H1 (cell line): ENCODE data around the gene CD84. TPM values are rescaled to one million over a fixed set of nuclear protein-coding genes. Genes with fewer than 3 reads are reported as not detected.

Source experiments
- CTCF ChIA-PET: fragments of 300-600 bp; sonication (Branson Sonifier 250); formaldehyde crosslinking; loops from one replicate; lab custom pipeline; 2021; ENCODE audit not compliant: partially characterized antibody; lab: Charles Lee
- POLR2A ChIA-PET: fragments of 300-600 bp; sonication (Branson Sonifier 250); formaldehyde crosslinking; loops from one replicate; lab custom pipeline; 2021; ENCODE audit warnings: inconsistent platforms; ENCODE audit not compliant: partially characterized antibody; lab: Charles Lee
- DNase-seq, 2 experiments: peaks; one replicate each; pipeline versions ENCODE4 v3.0.0 to v3.0.0-alpha.2; 2010 to 2022; ENCODE audit warnings: low spot score in 2 of 2, low read depth in 1 of 2, mixed read lengths in 1 of 2
- FAIRE-seq: peaks from 2 replicates; lab custom pipeline; 2011; peaks lifted over from hg19 to GRCh38; lab: Jason Lieb, UNC
- H2AFZ ChIP-seq: 2 replicates; pipeline ENCODE4 v1.8.1; 2012; ENCODE audit warnings: low read length, inconsistent platforms
- H2AK5ac ChIP-seq: 2 replicates; pipeline ENCODE4 v1.6.1; 2013; ENCODE audit warnings: low read depth, low read length
- H2BK120ac ChIP-seq: replicated peaks from 2 replicates; pipeline ENCODE3; 2013; ENCODE audit warnings: low read depth, low read length, inconsistent platforms
- H2BK12ac ChIP-seq: 2 replicates; pipeline ENCODE4 v1.6.1; 2013; ENCODE audit warnings: low read depth, low read length
- H2BK15ac ChIP-seq: 2 replicates; pipeline ENCODE4 v1.6.1; 2013; ENCODE audit warnings: low read length
- H2BK20ac ChIP-seq: 2 replicates; pipeline ENCODE4 v1.6.1; 2013; ENCODE audit warnings: low read length
- H2BK5ac ChIP-seq: 2 replicates; pipeline ENCODE4 v1.6.1; 2013; ENCODE audit warnings: low read depth, low read length
- H3K14ac ChIP-seq: 2 replicates; pipeline ENCODE4 v1.6.1; 2013; ENCODE audit warnings: inconsistent platforms; ENCODE audit not compliant: insufficient read length
- H3K18ac ChIP-seq: 2 replicates; pipeline ENCODE4 v1.6.1; 2013; ENCODE audit warnings: low read length; ENCODE audit errors: extremely low read depth
- H3K23ac ChIP-seq: 2 replicates; pipeline ENCODE4 v1.6.1; 2013; ENCODE audit warnings: inconsistent platforms; ENCODE audit not compliant: insufficient read length
- H3K23me2 ChIP-seq: 2 replicates; pipeline ENCODE4 v1.6.1; 2013; ENCODE audit warnings: low read depth, low read length
- H3K27ac ChIP-seq: 2 replicates; pipeline ENCODE4 v1.6.1; 2011; ENCODE audit warnings: low read depth, low read length, inconsistent platforms
- H3K27me3 ChIP-seq, 4 experiments: replicated peaks in 1 of 4; 1 replicate in 1 of 4; 2 replicates in 3 of 4; pipeline versions ENCODE4 v1.6.1 to v1.8.1; 2011 to 2013; ENCODE audit warnings: low read length in 3 of 4, mild to moderate bottlenecking in 3 of 4, inconsistent platforms in 2 of 4, mixed read lengths in 2 of 4, moderate library complexity in 1 of 4; ENCODE audit not compliant: control insufficient read depth in 3 of 4, insufficient read depth in 3 of 4; ENCODE audit errors: extremely low read depth in 1 of 4
- H3K36me3 ChIP-seq, 4 experiments: 2 replicates each; pipeline versions ENCODE4 v1.6.1 to v1.8.1; 2011 to 2013; ENCODE audit warnings: mild to moderate bottlenecking in 4 of 4, low read length in 3 of 4, moderate library complexity in 2 of 4, control low read depth in 1 of 4, inconsistent platforms in 1 of 4; ENCODE audit not compliant: insufficient read depth in 4 of 4, control insufficient read depth in 2 of 4
- H3K4ac ChIP-seq: replicated peaks from 2 replicates; pipeline ENCODE3; 2013; ENCODE audit warnings: low read length, low read depth, mixed read lengths, inconsistent platforms; ENCODE audit not compliant: insufficient read length
- H3K4me1 ChIP-seq, 4 experiments: replicated peaks in 1 of 4; 1 replicate in 1 of 4; 2 replicates in 3 of 4; pipeline versions ENCODE4 v1.6.1 to v1.8.1; 2011 to 2013; ENCODE audit warnings: low read length in 3 of 4, inconsistent platforms in 2 of 4, mixed read lengths in 1 of 4; ENCODE audit not compliant: insufficient read depth in 4 of 4, control insufficient read depth in 3 of 4
- H3K4me2 ChIP-seq, 2 experiments: 2 replicates each; pipeline versions ENCODE4 v1.6.1 to v1.8.1; 2011 to 2013; ENCODE audit warnings: low read depth in 2 of 2, low read length in 2 of 2, control low read depth in 1 of 2, inconsistent platforms in 1 of 2, mild to moderate bottlenecking in 1 of 2; ENCODE audit not compliant: insufficient read depth in 1 of 2
- H3K4me3 ChIP-seq, 4 experiments: fragments of 200-600, 300-600 bp in 1 of 4; sonication (generic), shearing (Covaris generic), sonication (Bioruptor Twin) in 1 of 4; 2 replicates each; pipeline versions ENCODE4 v1.5.1 to v1.8.1; 2011 to 2016; ENCODE audit warnings: low read length in 4 of 4, low read depth in 3 of 4, control low read depth in 2 of 4, inconsistent platforms in 2 of 4, mild to moderate bottlenecking in 2 of 4, mixed read lengths in 1 of 4, moderate library complexity in 1 of 4; ENCODE audit not compliant: insufficient read depth in 2 of 4; ENCODE audit errors: extremely low read depth in 1 of 4
- H3K56ac ChIP-seq: replicated peaks from 2 replicates; pipeline ENCODE3; 2013; ENCODE audit warnings: low read depth, mild to moderate bottlenecking, mixed read lengths, low read length, inconsistent platforms; ENCODE audit not compliant: insufficient read length
- H3K79me1 ChIP-seq: 2 replicates; pipeline ENCODE4 v1.6.1; 2013; ENCODE audit warnings: low read depth, low read length, control low read depth
- H3K79me2 ChIP-seq, 2 experiments: 2 replicates each; pipeline versions ENCODE4 v1.6.1 to v1.8.1; 2012 to 2013; ENCODE audit warnings: low read length in 2 of 2, mild to moderate bottlenecking in 2 of 2, inconsistent platforms in 1 of 2; ENCODE audit not compliant: insufficient read depth in 2 of 2, control insufficient read depth in 1 of 2
- H3K9ac ChIP-seq, 4 experiments: replicated peaks in 1 of 4; 1 replicate in 1 of 4; 2 replicates in 3 of 4; pipeline versions ENCODE4 v1.6.1 to v1.8.1; 2011 to 2013; ENCODE audit warnings: low read depth in 3 of 4, low read length in 3 of 4, control low read depth in 2 of 4, mild to moderate bottlenecking in 2 of 4, moderate library complexity in 2 of 4, inconsistent platforms in 1 of 4; ENCODE audit errors: extremely low read depth in 1 of 4
- H3K9me3 ChIP-seq, 2 experiments: 2 replicates each; pipeline versions ENCODE4 v1.6.1 to v1.8.1; 2012 to 2013; ENCODE audit warnings: mild to moderate bottlenecking in 2 of 2, moderate library complexity in 2 of 2, control low read depth in 1 of 2, inconsistent platforms in 1 of 2, low read depth in 1 of 2, low read length in 1 of 2, mixed read lengths in 1 of 2; ENCODE audit not compliant: insufficient read depth in 2 of 2
- H4K20me1 ChIP-seq, 2 experiments: replicated peaks in 1 of 2; 2 replicates each; pipeline versions ENCODE3 to v1.8.1; 2011 to 2013; ENCODE audit warnings: inconsistent platforms in 2 of 2, low read length in 2 of 2, mild to moderate bottlenecking in 1 of 2; ENCODE audit not compliant: insufficient read depth in 2 of 2, control insufficient read depth in 1 of 2
- H4K5ac ChIP-seq: 2 replicates; pipeline ENCODE4 v1.6.1; 2013; ENCODE audit warnings: low read length, low read depth, mixed read lengths, inconsistent platforms; ENCODE audit not compliant: insufficient read length
- H4K8ac ChIP-seq: 2 replicates; pipeline ENCODE4 v1.8.0; 2013; ENCODE audit warnings: mild to moderate bottlenecking, moderate library complexity, low read length, inconsistent platforms; ENCODE audit not compliant: insufficient read depth; ENCODE audit errors: extremely low read depth
- H4K91ac ChIP-seq: replicated peaks from 2 replicates; pipeline ENCODE3; 2013; ENCODE audit warnings: low read length, mixed read lengths, inconsistent platforms; ENCODE audit not compliant: insufficient read length
- ATF3 ChIP-seq: IDR thresholded peaks from 2 replicates; pipeline ENCODE4 v1.6.1; 2011; ENCODE audit warnings: low read depth, mild to moderate bottlenecking, low read length; ENCODE audit not compliant: insufficient read depth
- BACH1 ChIP-seq: IDR thresholded peaks from 2 replicates; pipeline ENCODE4 v1.6.1; 2012; ENCODE audit warnings: low read length, improper control_type of control experiment
- CHD2 ChIP-seq: IDR thresholded peaks from 2 replicates; pipeline ENCODE4 v1.6.1; 2012; ENCODE audit warnings: low read length, improper control_type of control experiment
- CTBP2 ChIP-seq: IDR thresholded peaks from 2 replicates; pipeline ENCODE4 v1.7.0; 2011; ENCODE audit warnings: borderline replicate concordance, mild to moderate bottlenecking, moderate library complexity, mixed read lengths, low read length; ENCODE audit not compliant: insufficient read depth, insufficient read length
- GTF2F1 ChIP-seq: IDR thresholded peaks from 2 replicates; pipeline ENCODE4 v1.6.1; 2012; ENCODE audit warnings: low read depth, low read length, improper control_type of control experiment, borderline replicate concordance
- HDAC2 ChIP-seq, 2 experiments: fragments of 300-600 bp in 1 of 2; sonication (generic) in 1 of 2; IDR thresholded peaks; 2 replicates each; pipeline ENCODE4 v1.6.1; 2011 to 2012; ENCODE audit warnings: low read depth in 2 of 2, low read length in 2 of 2, mild to moderate bottlenecking in 2 of 2, moderate library complexity in 2 of 2, borderline replicate concordance in 1 of 2, inconsistent platforms in 1 of 2
- KDM1A ChIP-seq: fragments of 200-600, 300-600 bp; sonication (generic); IDR thresholded peaks from 2 replicates; pipeline ENCODE4 v1.7.1; 2016; ENCODE audit warnings: mild to moderate bottlenecking, low read length, borderline replicate concordance
- POLR2AphosphoS5 ChIP-seq: IDR thresholded peaks from 2 replicates; pipeline ENCODE4 v1.6.1; 2011; ENCODE audit warnings: low read depth, low read length
- POU5F1 ChIP-seq: IDR thresholded peaks from 2 replicates; pipeline ENCODE4 v1.6.1; 2011; ENCODE audit warnings: low read depth, mild to moderate bottlenecking, low read length, moderate library complexity
- RAD21 ChIP-seq, 2 experiments: IDR thresholded peaks in 1 of 2; conservative IDR thresholded peaks in 1 of 2; 2 replicates each; pipeline ENCODE4 v1.6.1; 2011; ENCODE audit warnings: low read depth in 2 of 2, low read length in 2 of 2, improper control_type of control experiment in 1 of 2, inconsistent platforms in 1 of 2, mild to moderate bottlenecking in 1 of 2, moderate library complexity in 1 of 2
- RNF2 ChIP-seq: fragments of 200-900, 300-1000 bp; sonication (generic); IDR thresholded peaks from 2 replicates; pipeline ENCODE4 v1.7.1; 2016; ENCODE audit warnings: borderline replicate concordance, low read depth, mild to moderate bottlenecking, antibody characterized with exemption, low read length; ENCODE audit not compliant: poor library complexity, severe bottlenecking; ENCODE audit errors: missing control alignments
- WGBS, 2 experiments: shearing (Covaris generic) in 1 of 2; methylation state at CpG; one replicate each; pipeline versions ENCODE4 v1.1.6 to v1.1.7; 2013 to 2015; ENCODE audit warnings: low lambda C conversion rate in 2 of 2, mixed read lengths in 2 of 2, inconsistent platforms in 1 of 2, low coverage in 1 of 2, missing lambda C conversion rate in 1 of 2; ENCODE audit not compliant: insufficient replicate concordance in 2 of 2, insufficient coverage in 1 of 2, insufficient read length in 1 of 2; ENCODE audit errors: extremely low coverage in 1 of 2, missing lambda C conversion rate in 1 of 2; 5-methylcytosine and 5-hydroxymethylcytosine counted together
- polyA plus RNA-seq, 7 experiments: library from polyadenylated mRNA; depleted of rRNA in 3 of 7; stranded (reverse) in 5 of 7; unstranded in 2 of 7; fragments of >200 nt in 5 of 7; fragments of 200-250 nt in 2 of 7; gene quantifications; 1 replicate in 5 of 7; 2 replicates in 1 of 7; 4 replicates in 1 of 7; pipeline versions ENCODE4 v1.2.1 to v1.2.3, GENCODE V29; 2011 to 2013; ENCODE audit warnings: missing spikeins in 2 of 7, mixed read lengths in 2 of 7
- total RNA-seq: library from RNA; stranded (reverse); fragmentation: NEBNext Ultra II Directional; extraction: Animal tissue kit (Norgen Biotek cat#: 25700); gene quantifications from 2 replicates; pipeline ENCODE4 v1.2.1, GENCODE V29; 2021

Gene CD84
- total and polyA plus RNA-seq, 2 of the 8 experiments (the other 6 are each of a cell fraction or from before 2014, with no cell fraction given): not detected

GRCh38 chr1:160622501-160623226 is 43.4 kb upstream of the CD84 start:
- H2BK15ac ChIP-seq: no peak overlapping the region
- H3K9ac ChIP-seq: no peak overlapping the region
- no peaks in the 10 kb centered on the region; the same call in 1 of the 2 replicates for H3K23me2 ChIP-seq
- no peaks in the 10 kb centered on the region for H3K36me3 ChIP-seq
- H3K56ac ChIP-seq: no peak overlapping the region
- H4K20me1 ChIP-seq: no peaks in the 10 kb centered on the region
- no peak overlapping the region for H2BK5ac ChIP-seq
- no peak overlapping the region for H3K4ac ChIP-seq
- no peak overlapping the region for H2BK12ac ChIP-seq
- ChIA-PET POLR2A (no interaction called here), CTCF (interaction anchor here (1.1 to 2.7 kb wide), 3 partner anchors 12 to 18 kb away, joined by 4 to 9 read pairs (median 4); no protein-coding TSS in a partner anchor)
- H2BK20ac ChIP-seq: no peak overlapping the region
- no peak overlapping the region for H2AK5ac ChIP-seq
- DNase-seq (no peak), FAIRE-seq (no peak)
- no peaks in the 10 kb centered on the region for H3K79me2 ChIP-seq
- H3K23ac ChIP-seq: no peak overlapping the region
- H3K4me3 ChIP-seq: no peak overlapping the region
- no peak overlapping the region for H2AFZ ChIP-seq
- H2BK120ac ChIP-seq: no peak overlapping the region
- WGBS, 2 experiments: 88% methylated on average over 5 of the region's 5 CpGs; no CpG with 5 or more reads in 1 of the 2 experiments
- H3K18ac ChIP-seq: no peak overlapping the region
- no peak overlapping the region for H4K91ac ChIP-seq
- no peaks in the 10 kb centered on the region for H3K9me3 ChIP-seq
- H3K4me1 ChIP-seq: no peaks in the 10 kb centered on the region; a peak in 1 of 7 replicates
- H3K14ac ChIP-seq: no peak overlapping the region
- no peaks in the 10 kb centered on the region for H3K27me3 ChIP-seq
- no peak overlapping the region for H3K27ac ChIP-seq
- no peak overlapping the region for H4K5ac ChIP-seq
- no peaks in the 10 kb centered on the region for H3K79me1 ChIP-seq
- no peak overlapping the region for H3K4me2 ChIP-seq
- H4K8ac ChIP-seq: no peak overlapping the region
- TF ChIP-seq BACH1: no peak
- TF ChIP-seq GTF2F1: no peak
- TF ChIP-seq CHD2: no peak
- no peak for TF ChIP-seq ATF3
- TF ChIP-seq POLR2AphosphoS5: no peak
- no peak for TF ChIP-seq CTBP2
- TF ChIP-seq KDM1A: no peak
- TF ChIP-seq POU5F1: no peak
- TF ChIP-seq RAD21 (IDR thresholded peaks at IDR 0.05 in 1 of 2, conservative IDR thresholded peaks at IDR 0.05 in 1 of 2; ENCODE audit: low read depth in 2 of 2, low read length in 2 of 2): no peak
- no peak for TF ChIP-seq RNF2
- no peak for TF ChIP-seq HDAC2 (IDR thresholded peaks at IDR 0.05; ENCODE audit: borderline replicate concordance in 1 of 2, low read depth in 2 of 2, low read length in 2 of 2)
